Measurements from ENCODE around the gene CA9. TPM values are rescaled to one million over a fixed set of nuclear protein-coding genes. Genes with fewer than 3 reads are reported as not detected.

CA9 gene
- total and polyA plus RNA-seq, 9 of the 15 experiments (the other 6 are each of a cell fraction or from before 2014, with no cell fraction given) = 0.15 to 10.6 (median 0.60) TPM; not detected in 4

- TF ChIP-seq, protein P1, sequence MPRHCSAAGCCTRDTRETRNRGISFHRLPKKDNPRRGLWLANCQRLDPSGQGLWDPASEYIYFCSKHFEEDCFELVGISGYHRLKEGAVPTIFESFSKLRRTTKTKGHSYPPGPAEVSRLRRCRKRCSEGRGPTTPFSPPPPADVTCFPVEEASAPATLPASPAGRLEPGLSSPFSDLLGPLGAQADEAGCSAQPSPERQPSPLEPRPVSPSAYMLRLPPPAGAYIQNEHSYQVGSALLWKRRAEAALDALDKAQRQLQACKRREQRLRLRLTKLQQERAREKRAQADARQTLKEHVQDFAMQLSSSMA (CRISPR knock-in tag; IDR thresholded peaks at IDR 0.05) = no peak
- TF ChIP-seq ATF7 (IDR thresholded peaks at IDR 0.05) = 0 out of 2 replicates have a peak, but pooled peaks have one; percentile 65
- TF ChIP-seq PHF20 (IDR thresholded peaks at IDR 0.05; ENCODE audit: partially characterized antibody) = peak; percentile 23
- TF ChIP-seq RBFOX2 (IDR thresholded peaks at IDR 0.05; ENCODE audit: low read depth, low read length) = peak; percentile 87
- TF ChIP-seq KDM5B (IDR thresholded peaks at IDR 0.05; ENCODE audit: insufficient replicate concordance, low read depth, low read length) = peak; percentile 62
- peak; percentile 89 for TF ChIP-seq POLR2G (IDR thresholded peaks at IDR 0.05; ENCODE audit: low read depth, low read length)
- peak; percentile 59; the same call in 1 of the 2 replicates for TF ChIP-seq KLF1 (tag; IDR thresholded peaks at IDR 0.05)
- TF ChIP-seq NRF1 (conservative IDR thresholded peaks at IDR 0.05 in 1 of 2, IDR thresholded peaks at IDR 0.05 in 1 of 2) = peak; percentile 96
- TF ChIP-seq MEIS2 (IDR thresholded peaks at IDR 0.05; ENCODE audit: partially characterized antibody) = peak; percentile 68
- TF ChIP-seq CXXC5 (CRISPR knock-in tag; IDR thresholded peaks at IDR 0.05) = peak; percentile 36; the same call in 1 of the 2 replicates
- TF ChIP-seq EP300 (IDR thresholded peaks at IDR 0.05; ENCODE audit: low read length) = 0 out of 2 replicates have a peak, but pooled peaks have one; percentile 5
- TF ChIP-seq, protein P2, sequence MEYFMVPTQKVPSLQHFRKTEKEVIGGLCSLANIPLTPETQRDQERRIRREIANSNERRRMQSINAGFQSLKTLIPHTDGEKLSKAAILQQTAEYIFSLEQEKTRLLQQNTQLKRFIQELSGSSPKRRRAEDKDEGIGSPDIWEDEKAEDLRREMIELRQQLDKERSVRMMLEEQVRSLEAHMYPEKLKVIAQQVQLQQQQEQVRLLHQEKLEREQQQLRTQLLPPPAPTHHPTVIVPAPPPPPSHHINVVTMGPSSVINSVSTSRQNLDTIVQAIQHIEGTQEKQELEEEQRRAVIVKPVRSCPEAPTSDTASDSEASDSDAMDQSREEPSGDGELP (CRISPR knock-in tag; IDR thresholded peaks at IDR 0.05; ENCODE audit: borderline replicate concordance) = 0 out of 2 replicates have a peak, but pooled peaks have one; percentile 29
- TF ChIP-seq MCM5 (IDR thresholded peaks at IDR 0.05; ENCODE audit: low read depth) = no peak
- TF ChIP-seq TARDBP (IDR thresholded peaks at IDR 0.05) = 0 out of 2 replicates have a peak, but pooled peaks have one; percentile 55
- TF ChIP-seq CCNT2 (IDR thresholded peaks at IDR 0.05; ENCODE audit: borderline replicate concordance, extremely low read depth, insufficient read length, low read depth, low read length) = peak; percentile 41
- TF ChIP-seq, protein P3, sequence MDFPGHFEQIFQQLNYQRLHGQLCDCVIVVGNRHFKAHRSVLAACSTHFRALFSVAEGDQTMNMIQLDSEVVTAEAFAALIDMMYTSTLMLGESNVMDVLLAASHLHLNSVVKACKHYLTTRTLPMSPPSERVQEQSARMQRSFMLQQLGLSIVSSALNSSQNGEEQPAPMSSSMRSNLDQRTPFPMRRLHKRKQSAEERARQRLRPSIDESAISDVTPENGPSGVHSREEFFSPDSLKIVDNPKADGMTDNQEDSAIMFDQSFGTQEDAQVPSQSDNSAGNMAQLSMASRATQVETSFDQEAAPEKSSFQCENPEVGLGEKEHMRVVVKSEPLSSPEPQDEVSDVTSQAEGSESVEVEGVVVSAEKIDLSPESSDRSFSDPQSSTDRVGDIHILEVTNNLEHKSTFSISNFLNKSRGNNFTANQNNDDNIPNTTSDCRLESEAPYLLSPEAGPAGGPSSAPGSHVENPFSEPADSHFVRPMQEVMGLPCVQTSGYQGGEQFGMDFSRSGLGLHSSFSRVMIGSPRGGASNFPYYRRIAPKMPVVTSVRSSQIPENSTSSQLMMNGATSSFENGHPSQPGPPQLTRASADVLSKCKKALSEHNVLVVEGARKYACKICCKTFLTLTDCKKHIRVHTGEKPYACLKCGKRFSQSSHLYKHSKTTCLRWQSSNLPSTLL (IDR thresholded peaks at IDR 0.05) = no peak
- no peak for TF ChIP-seq ZKSCAN1 (IDR thresholded peaks at IDR 0.05; ENCODE audit: low read depth, low read length)
- TF ChIP-seq GMEB1 (CRISPR knock-in tag; IDR thresholded peaks at IDR 0.05) = no peak
- peak; percentile 39; the same call in 1 of the 2 replicates for TF ChIP-seq TAF7 (tag; IDR thresholded peaks at IDR 0.05)
- TF ChIP-seq POLR2B (IDR thresholded peaks at IDR 0.05; ENCODE audit: low read depth, partially characterized antibody) = peak; percentile 58
- peak; percentile 77; the same call in 1 of the 2 replicates for TF ChIP-seq KAT7 (CRISPR knock-in tag; IDR thresholded peaks at IDR 0.05; ENCODE audit: borderline replicate concordance)
- peak in 1 of 2 experiments; percentile 53; a peak in 1 of 4 replicates for TF ChIP-seq HDAC1 (IDR thresholded peaks at IDR 0.05)
- TF ChIP-seq POLR2AphosphoS5 (IDR thresholded peaks at IDR 0.05; ENCODE audit: control insufficient read depth, insufficient read depth, low read depth, low read length) = 0 out of 2 replicates have a peak, but pooled peaks have one; percentile 40
These were observed 15.4 kb upstream of the CA9 start, which contains the start of gene CCDC107 (continued) for GRCh38 chr9:35658137-35658967.

Measured in K562 (cell line).